HG03280 (cell line): Measurements from ENCODE around the gene SYT2.

Source experiments
- ATAC-seq: cut with Tn5 transposase; IDR thresholded peaks from one replicate; pipeline ENCODE4 v1.9.1; 2021; ENCODE audit warnings: mild to moderate bottlenecking, moderate library complexity; ENCODE audit not compliant: unreplicated experiment

Gene SYT2

DNA sequence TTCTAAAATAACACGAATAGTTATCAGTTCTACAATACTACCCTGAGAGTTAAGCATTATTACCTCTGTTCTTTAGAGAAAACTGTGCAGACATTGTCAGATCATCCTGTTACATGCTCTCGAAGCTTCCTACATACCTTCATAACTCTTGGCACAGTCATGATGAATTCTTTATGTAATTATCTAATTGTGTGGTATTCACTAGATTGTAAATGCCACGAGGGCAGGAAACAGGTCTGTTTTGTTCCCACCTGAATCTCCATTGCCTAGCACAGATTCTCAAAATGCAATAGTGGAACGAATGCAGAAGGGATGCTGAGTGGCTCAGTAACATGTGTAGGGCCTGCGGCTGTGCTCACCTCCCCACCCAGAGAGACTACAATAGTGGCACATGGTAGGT, 3.4 kb downstream of the SYT2 start:
- no peak for ATAC-seq

DNA sequence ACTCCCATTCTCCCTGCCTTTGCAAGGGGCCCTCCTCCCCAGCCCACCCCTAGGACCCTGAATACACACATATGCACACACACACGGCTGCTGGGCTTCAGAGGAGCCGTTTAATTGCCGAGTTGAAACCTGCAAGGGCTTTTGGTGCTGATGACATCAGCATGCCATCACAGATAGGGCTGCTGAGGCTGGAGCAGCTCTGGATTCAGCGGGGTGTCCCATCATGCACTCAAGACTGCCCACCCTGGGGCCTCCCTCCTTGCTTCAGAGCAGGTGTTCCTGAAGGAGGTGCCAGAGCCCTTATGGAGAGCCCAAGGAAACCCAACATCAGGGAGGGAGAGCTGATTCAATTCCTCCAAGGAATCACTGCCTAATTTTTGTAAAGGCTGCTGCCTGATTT, 5.7 kb downstream of the SYT2 start:
- ATAC-seq: no peak

DNA sequence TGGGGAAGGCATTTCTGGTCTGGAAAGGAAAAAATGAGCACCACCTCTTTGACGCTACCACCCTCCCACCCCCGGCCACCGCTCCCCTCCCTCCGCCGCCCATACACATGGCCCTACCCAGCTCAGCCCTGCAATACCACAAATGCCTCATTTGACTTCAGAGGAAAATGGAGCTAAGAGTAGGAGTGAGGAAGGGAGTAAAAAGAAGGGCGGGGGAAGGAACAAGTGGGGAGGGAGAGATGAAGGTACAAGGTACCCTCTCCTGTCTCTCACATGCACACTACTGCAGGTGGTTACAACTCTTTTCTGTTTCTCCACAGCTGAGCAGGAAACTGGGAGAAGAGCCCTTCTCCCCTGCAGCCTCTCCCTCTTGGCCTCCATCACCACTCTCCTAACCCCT, 7.1 kb downstream of the SYT2 start:
- ATAC-seq: no peak

DNA sequence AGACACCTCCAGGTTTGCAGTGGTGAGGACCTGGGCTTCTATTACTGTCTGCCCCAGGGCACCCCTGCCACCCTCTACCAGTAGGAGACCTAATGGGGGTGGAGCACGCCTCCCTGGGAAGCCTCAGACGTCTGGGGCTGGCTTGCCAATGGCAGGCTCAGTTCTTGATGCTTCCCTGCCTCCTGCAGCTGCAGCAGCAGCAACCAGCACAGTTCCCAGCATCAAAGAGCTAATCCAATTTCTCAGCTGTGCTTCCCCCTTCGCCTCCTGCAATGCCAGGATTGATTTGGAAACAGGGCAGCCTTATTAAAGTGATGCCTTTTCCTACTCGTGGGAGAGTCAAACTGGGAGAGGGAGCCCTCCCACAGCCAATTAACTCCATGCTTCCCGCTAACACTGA, 8.2 kb downstream of the SYT2 start:
- no peak for ATAC-seq

DNA sequence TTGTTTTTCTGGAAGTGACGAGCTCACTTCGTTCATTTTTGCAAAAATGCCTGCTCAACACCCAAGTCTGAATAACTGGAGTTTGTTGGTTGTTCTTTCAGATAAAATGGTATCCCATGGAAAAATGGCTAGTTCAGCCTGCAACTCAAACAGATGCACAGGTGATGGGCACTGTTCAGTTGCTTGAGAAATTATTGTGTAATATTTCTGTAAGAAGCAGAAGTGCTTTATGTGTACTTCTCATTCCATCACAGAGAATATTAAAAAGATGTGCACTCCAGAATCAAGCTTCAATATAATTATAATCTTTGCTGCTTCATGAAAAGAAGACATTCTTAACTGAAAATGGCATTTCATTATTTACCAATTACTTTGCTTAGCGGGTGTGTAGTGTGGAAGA, 9.1 kb downstream of the SYT2 start:
- no peak for ATAC-seq

DNA sequence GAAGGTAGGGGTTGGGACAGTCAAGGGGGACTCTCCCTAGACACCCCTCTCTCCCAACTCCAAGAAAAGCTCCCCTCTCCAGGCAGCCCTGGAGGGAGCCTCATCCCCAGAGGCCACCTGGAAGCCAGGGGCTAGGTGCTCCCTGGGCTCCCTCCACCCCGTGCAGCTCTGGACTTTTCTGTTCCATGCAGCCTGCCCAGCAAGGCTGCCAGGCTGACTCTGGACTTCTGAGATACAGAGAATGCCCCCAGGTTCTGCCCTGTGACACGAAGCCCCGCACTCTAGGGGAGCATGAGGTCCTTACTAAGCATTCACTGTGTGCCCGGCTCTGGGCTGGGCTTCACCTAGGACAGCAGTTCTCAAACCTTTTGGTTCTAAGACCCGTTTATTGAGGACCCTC, 10.2 kb downstream of the SYT2 start:
- ATAC-seq: no peak

DNA sequence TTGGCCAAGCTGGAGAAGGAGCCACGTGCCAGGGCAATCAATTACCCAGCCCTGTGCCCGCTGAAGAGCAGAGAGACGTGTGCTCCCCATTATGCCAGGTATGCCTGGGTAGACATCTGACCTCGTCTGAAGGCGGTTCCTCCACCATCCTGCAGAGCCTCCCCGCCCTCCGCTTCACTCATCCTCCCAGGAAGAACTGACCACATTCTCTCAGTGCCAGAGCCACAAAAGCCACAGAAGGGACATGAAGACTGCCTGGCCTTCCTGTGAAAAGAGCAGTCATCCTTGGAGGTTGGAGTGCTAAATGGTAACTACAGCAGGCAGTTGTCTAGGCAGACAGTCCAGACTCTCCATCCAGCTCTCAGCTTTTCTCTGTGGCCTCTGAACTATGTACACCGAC, 12.0 kb downstream of the SYT2 start:
- no peak for ATAC-seq

DNA sequence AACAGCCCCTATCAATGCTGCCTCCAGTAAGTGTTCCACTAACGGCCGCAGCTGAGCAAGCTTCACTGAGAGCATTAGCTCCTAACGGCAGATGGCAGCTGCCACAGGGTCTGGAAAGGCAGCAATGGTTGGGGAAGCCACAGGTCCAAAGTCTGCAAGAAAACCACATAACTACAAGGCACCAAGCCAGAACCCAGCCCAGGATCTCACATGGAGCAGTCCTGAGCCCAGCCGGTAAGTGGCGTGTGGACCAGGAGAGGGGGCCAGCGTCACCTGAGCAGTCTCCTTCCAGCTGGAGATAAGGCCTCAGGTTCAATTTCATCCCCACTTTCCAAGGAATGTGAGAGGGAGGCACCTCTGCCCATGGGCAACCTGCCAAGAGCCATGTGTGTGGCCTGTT, 13.2 kb downstream of the SYT2 start:
- ATAC-seq: no peak

DNA sequence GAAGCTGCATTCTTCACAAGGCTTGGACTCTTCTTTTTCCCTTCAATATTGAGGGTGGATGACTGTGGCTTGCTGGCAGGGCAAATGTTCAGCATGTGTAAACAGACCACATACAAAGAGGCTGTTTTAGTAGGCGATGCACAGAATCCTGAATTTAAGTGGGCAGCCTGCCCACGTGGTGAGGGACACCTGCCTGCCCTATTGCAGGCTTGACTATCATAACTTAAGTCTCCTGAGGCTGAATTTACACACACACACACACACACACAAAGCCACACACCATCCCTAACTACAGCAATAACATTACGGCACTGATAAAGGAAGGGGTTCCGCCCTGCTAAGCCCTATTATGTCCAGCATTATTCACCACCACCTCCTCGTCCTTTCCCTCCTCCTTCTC, 15.9 kb downstream of the SYT2 start:
- no peak for ATAC-seq

DNA sequence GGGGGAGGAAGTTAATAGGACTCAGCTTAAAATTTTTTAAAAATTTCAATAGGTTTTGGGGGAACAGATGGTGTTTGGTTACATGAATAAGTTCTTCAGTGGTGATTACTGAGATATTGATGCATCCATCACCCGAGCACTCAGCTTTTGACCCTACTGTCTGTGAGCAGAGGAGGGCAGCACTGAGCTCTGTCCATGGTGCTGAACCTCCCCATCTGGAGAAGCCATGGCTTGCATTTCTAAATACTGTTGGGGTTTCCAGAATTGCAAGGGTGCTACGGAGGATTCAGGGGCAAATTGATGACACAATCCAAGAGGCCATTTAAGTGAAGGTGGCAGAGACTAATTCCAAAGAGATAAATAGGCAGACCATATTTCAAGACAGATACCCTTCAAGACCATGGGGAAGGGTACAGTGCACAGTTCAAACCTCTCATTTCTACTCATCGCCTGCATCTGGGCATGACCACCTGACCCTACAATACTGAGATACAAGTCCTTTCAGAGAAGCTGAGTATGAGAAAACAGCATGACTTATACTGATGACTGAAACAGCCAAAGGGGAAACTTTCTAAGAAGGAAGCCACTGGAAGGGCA, 17.2 kb downstream of the SYT2 start:
- no peak for ATAC-seq

DNA sequence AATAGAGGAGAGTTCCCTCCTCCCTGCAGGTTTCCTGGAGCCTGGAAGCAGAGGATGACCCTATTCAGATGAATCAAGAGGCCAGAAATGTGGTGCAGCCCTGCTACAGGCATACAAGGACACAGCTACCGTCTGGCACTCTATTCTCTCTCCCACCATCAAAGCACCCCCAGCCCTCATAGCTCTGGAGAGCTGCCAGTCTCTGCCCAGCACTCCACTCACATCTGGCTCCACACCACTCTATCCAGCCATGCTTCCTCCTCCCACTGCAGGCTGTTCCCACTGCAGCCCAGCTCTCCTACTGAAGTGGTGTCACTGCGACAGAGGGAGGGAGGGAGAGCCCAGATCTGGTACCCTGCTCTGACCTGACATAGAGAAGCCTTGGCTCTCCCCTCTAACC, 18.4 kb downstream of the SYT2 start:
- ATAC-seq: no peak

DNA sequence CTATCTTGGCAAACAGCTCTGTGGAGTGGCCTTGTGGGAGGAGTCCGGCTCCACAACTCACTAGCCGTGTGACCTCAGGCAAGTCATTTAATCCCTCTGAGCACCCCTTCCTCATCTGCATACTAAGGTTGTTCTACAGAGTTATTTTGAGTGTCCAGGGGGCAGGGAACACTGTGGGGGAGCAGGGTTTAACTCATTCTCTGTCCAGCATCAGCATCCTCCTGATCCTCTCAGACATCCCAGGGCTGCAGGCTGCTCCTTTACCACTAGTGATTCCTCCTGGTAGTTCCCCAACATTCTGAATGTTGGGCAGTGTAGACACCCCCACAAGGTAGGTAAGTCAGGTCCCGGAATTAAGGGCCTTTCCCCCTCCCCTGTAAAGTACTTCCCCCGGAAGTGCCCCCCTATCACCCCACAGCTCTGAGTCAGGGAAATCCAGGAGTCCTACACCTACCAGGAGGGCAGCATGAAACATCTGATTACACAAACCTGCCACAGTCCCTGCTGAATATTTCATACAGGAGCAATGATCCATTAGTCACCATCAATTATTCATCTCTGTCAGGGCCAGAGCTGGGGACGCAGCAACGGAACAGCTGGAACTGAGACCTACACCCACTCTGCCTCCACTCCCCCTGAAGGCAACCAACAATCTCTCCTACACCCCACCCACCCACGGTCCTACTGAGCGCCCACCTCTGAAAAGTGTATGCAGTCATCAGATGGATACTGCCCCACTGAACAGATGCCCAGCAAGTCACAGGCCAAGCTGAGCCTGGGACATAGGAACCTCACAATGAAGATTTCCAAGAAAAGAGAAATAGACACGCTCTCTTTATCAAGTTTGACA, 20.5 kb downstream of the SYT2 start:
- no peak for ATAC-seq

DNA sequence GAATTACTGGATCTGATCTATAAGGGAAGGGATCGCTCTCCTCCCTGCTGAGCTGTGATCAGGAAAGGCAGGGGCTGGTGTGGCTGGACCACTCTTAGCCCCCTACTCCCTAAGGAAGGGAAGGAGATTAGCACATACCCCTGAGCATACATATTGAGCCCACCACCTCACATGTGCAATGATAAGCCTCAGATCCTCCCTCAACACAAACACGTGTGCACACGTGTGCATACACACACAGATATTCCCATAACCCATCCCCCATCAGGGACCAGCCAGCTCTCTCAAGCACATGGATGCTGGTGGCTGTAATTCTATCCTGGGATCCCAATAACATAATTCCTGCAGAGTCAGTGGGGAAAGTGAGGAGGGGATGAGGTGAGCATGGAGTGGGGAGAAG, 21.2 kb downstream of the SYT2 start:
- no peak for ATAC-seq

DNA sequence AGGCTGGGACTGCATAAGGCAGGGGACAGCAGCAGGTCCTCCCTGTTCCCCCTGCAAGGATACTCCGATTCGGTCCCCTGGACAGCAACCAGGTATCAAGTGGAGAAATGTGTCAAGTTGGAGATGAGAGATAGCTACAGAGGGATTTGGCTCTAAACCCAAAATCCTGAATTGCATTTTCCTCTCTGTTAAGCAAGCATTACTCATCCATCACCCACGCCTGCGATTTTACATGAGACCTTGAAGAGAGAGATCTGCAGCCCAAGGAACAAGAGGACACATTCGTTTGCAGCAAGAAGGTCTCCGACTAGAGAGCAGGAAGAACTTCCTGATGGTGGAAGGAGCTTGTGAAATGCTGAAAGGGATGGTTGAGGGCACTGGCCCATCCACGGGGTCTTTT, 21.9 kb downstream of the SYT2 start:
- no peak for ATAC-seq

DNA sequence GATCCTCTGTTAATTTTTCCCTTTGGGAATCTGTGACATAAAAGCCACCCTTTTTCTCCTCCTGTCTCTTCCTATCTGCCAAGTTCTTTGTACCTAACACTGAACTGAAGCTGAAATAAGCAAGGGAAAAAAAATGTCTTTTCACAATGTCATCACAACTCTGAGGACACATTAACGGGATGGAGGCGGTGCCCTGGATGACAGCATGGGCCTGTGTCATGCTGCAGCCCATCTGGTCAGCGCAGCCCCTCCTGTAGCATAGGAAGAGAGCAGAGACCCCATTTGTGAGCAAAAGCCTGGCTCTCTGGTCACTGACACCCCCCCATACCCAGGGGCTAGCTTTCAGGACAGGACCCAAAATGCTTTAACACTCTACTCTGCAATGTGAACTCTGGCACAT, 22.5 kb downstream of the SYT2 start:
- ATAC-seq: no peak

DNA sequence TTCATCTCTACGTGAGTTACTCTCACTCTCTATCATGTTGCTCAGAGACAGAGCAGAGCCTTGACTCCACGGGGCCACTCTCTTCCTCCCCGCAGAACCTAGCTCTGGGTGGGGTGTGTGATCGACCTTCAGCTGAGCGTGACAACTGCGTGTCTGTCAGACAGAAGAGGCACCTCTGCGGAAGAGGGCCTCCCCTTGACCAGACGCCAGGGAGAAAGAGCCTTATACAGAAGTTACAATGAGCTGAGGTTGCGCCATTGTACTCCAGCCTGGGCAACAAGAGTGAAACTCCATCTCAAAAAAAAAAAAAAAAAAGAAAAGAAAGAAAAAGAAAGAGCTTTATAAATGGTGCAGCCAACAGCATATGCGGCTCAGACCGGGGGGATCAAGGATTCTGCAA, 22.9 kb downstream of the SYT2 start:
- no peak for ATAC-seq

DNA sequence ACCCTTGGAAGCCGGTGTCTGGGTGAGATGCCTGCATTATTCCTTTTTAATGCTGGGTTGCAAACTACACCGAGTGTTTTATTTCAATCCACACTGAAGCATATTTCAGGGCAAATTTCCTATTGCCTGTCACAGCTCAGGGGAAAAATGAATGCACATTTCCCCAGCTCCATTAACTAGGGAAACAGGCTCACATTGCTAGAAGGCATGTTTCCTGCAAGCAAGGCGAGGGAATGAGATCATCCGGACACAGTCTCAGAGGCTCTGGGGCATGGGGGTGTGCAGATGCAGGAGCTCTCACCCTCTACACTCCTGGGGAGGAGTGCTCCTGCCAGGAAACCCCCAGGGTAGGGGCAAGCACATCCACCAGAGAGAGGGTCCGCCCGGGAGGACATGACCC, 24.6 kb downstream of the SYT2 start:
- no peak for ATAC-seq

DNA sequence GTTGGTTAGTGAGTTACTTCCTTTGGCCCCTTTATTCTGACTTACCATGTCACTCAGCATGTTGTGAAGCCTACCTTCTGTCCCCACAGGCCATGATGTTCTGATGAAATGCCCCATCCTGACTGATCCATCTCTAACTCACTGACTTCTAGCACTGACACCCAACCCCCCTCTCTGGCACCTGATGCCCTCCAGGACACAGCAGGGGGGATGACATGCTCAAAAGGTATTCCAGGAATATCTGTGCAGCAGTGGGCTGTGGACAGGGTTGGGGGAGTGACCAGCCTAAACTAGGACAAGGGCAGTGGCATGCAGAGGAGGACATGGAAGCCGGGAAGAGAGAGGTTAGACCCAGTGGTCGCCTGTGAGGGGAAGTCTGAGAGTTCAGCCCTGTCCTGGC, 25.5 kb downstream of the SYT2 start:
- ATAC-seq: no peak

DNA sequence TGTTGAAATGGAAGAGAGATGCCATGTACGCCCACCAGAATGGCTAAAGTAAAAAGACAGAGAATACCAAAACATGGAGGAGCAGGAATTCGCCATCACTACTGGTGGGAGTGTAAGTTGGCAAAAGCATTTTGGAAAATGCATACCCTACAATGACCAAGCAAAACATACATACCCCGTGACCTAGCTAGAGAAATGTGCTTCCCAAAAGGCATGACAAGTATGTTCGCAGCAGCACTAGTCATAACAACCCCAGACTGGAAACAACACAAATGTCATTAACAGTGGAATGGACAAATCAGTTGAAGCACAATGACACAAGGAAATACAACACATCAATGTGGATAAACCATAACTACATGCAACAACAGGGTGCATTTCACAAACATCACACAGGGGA, 27.2 kb downstream of the SYT2 start:
- no peak for ATAC-seq

DNA sequence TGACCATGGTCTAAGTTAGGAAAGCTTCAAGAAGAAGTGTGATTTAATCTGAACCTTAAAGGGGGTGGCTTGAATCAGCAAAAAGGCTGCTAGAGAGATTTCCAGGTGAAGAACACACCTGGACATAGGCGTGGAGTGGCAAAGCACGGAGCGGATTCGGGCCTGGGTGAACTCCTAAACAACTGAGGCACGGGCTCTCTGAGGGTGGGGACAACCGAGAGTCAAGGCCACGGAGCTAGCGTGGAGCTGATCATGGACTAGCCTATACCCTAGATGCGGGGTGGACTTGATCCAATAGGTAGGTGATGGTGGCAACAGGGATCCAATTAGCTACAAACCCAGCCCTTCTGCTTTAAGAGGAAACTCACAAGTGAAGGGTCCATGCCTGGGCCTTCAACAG, 27.8 kb downstream of the SYT2 start:
- ATAC-seq: no peak

DNA sequence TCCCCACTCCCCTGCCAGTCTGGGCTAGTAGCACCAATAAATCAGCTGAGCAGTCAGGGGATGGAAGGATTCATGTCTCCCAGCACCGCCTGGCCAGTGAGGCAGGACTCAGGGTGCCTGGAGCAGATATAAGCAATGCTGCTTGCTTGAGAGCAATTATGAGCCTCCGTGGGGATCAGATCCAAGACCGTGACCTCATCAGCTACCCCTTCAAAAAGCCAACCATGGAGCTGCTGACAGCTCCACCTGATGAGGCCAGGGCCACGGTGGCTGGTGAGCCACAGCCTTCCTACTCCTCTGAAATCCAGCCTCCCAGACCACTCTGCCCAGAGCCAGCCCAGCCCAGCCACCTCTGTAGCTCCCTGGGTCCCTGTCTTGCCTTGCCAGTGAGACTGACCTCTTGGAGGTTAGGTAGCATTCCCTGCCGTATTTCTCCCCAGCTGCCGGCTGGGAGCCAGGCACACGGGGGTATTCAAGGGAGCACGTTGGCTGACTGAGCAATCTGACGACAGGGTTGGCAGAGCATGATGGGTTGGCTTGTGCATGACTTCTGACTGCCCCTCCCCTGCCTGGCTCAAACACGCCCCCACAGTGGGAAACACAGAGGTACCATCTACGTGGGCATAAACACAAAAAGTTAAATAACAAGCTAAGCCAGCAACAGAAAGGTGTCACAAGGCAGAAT, 28.4 kb downstream of the SYT2 start:
- ATAC-seq: no peak
